ENCODE results near the gene ZNF235. TPM values are rescaled to one million over a fixed set of nuclear protein-coding genes. Genes with fewer than 3 reads are reported as not detected.

The ZNF235 gene
- total and polyA plus RNA-seq, 9 donors = 2.5 to 7.4 (median 5.9) TPM

GRCh38 chr19:44308011-44308410 is 3.2 kb upstream of the ZNF235 start:
- no peak for DNase-seq
- Histone ChIP-seq H3K36me3 (no peaks in the 10 kb centered on the region), H3K4me1 (ENCODE audit: insufficient read depth) (no peaks in the 10 kb centered on the region), H3K4me3 (no peak overlapping the region), H3K9me3 (peaks cover 0 to 3% of the 10 kb centered on the region in 2 donors), H3K27me3 (no peaks in the 10 kb centered on the region), H3K27ac (no peak overlapping the region)
- TF ChIP-seq POLR2A (IDR thresholded peaks at IDR 0.05) (no peak), EP300 (IDR thresholded peaks at IDR 0.05) (no peak), CTCF (IDR thresholded peaks at IDR 0.05) (no peak)
- 89 to 92% (median 92%) methylated on average over 3 of the region's 3 CpGs for WGBS, 3 donors
- intact Hi-C loops (cut with DNase I) = no loop called here

GRCh38 chr19:44306283-44306682 is 1.5 kb upstream of the ZNF235 start:
- Histone ChIP-seq H3K27me3 (no peaks in the 10 kb centered on the region), H3K36me3 (no peaks in the 10 kb centered on the region), H3K9me3 (peaks cover 0 to 3% of the 10 kb centered on the region in 2 donors), H3K4me3 (no peak overlapping the region), H3K4me1 (ENCODE audit: insufficient read depth) (no peaks in the 10 kb centered on the region), H3K27ac (no peak overlapping the region)
- no peak for DNase-seq
- 87 to 90% (median 89%) methylated on average over 15 of the region's 15 CpGs for WGBS, 3 donors
- intact Hi-C loops (cut with DNase I) = no loop called here
- no peak for TF ChIP-seq EP300 (IDR thresholded peaks at IDR 0.05)
- TF ChIP-seq CTCF (IDR thresholded peaks at IDR 0.05) = no peak
- TF ChIP-seq POLR2A (IDR thresholded peaks at IDR 0.05) = no peak

- intact Hi-C loops (cut with DNase I) = no loop called here
- no peak overlapping the region for H3K4me3 ChIP-seq
- DNase-seq = no peak
- TF ChIP-seq EP300 (IDR thresholded peaks at IDR 0.05) (no peak), POLR2A (IDR thresholded peaks at IDR 0.05) (no peak), CTCF (IDR thresholded peaks at IDR 0.05) (no peak)
- 86 to 92% (median 89%) methylated on average over 4 of the region's 4 CpGs for WGBS, 3 donors
- no peaks in the 10 kb centered on the region for H3K4me1 ChIP-seq (ENCODE audit: insufficient read depth)
- peaks cover 0 to 3% of the 10 kb centered on the region in 2 donors for H3K9me3 ChIP-seq
- no peaks in the 10 kb centered on the region for H3K27me3 ChIP-seq
- no peaks in the 10 kb centered on the region for H3K36me3 ChIP-seq
- no peak overlapping the region for H3K27ac ChIP-seq
Observed at GRCh38 chr19:44305457-44305856, 632 bp upstream of the ZNF235 start.

- Histone ChIP-seq H3K27ac (peak overlapping the region in 1 of 2 donors; percentile 58), H3K9me3 (peaks cover 0 to 6% of the 10 kb centered on the region in 2 donors), H3K27me3 (no peaks in the 10 kb centered on the region), H3K4me1 (ENCODE audit: insufficient read depth) (no peaks in the 10 kb centered on the region), H3K36me3 (no peaks in the 10 kb centered on the region), H3K4me3 (peak overlapping the region; percentile 52)
- intact Hi-C loops (cut with DNase I) = no loop called here
- 1 to 2% (median 1%) methylated on average over 11 of the region's 11 CpGs for whole genome bisulfite sequencing, 3 donors
- TF ChIP-seq POLR2A (IDR thresholded peaks at IDR 0.05) (no peak), EP300 (IDR thresholded peaks at IDR 0.05) (no peak), CTCF (IDR thresholded peaks at IDR 0.05) (no peak)
- peak in 2 of 5 donors; percentile 16 to 21 for DNase-seq
Observed at GRCh38 chr19:44303976-44304568, 753 bp downstream of the ZNF235 start.
